GM23338 (cell line): ENCODE measurements around the gene C12orf56. TPM values are rescaled to one million over a fixed set of nuclear protein-coding genes. Genes with fewer than 3 reads are reported as not detected.
A peak's percentile ranks its signal among the peaks of the same experiment; 100 is the strongest.

ENCODE experiments used
- ATAC-seq: fragments of 200-7000 bp; cut with Tn5 transposase; 3 replicates; pipeline ENCODE4 v1.9.1; 2020
- DNase-seq: peaks from one replicate; pipeline ENCODE4 v3.0.0-alpha.2; 2015; ENCODE audit warnings: low spot score
- H2AFZ ChIP-seq: fragments of 200-600 bp; sonication (generic); 2 replicates; pipeline ENCODE4 v1.8.0; 2016; ENCODE audit warnings: antibody characterized with exemption, mild to moderate bottlenecking, moderate library complexity
- H3F3A ChIP-seq: fragments of 200-600 bp; sonication (generic); replicated peaks from 2 replicates; pipeline ENCODE4 v1.8.0; 2017; ENCODE audit warnings: antibody characterized with exemption, mixed run types, low read depth
- H3K27ac ChIP-seq: fragments of 200-600 bp; sonication (generic); 2 replicates; pipeline ENCODE4 v1.6.1; 2016; ENCODE audit warnings: low read depth
- H3K27me3 ChIP-seq: fragments of 200-600 bp; sonication (generic); 2 replicates; pipeline ENCODE4 v1.8.0; 2016; ENCODE audit warnings: mild to moderate bottlenecking, mixed run types, moderate library complexity; ENCODE audit not compliant: insufficient read depth
- H3K36me3 ChIP-seq: fragments of 200-600 bp; sonication (generic); 2 replicates; pipeline ENCODE4 v1.8.0; 2016; ENCODE audit warnings: mild to moderate bottlenecking; ENCODE audit not compliant: insufficient read depth
- H3K4me1 ChIP-seq: fragments of 200-600 bp; sonication (generic); 2 replicates; pipeline ENCODE4 v1.8.0; 2016; ENCODE audit warnings: mild to moderate bottlenecking, moderate library complexity; ENCODE audit not compliant: insufficient read depth
- H3K4me2 ChIP-seq: fragments of 200-600 bp; sonication (generic); 2 replicates; pipeline ENCODE4 v1.7.1; 2017; ENCODE audit warnings: mixed run types
- H3K4me3 ChIP-seq: fragments of 200-600 bp; sonication (generic); 2 replicates; pipeline ENCODE4 v1.6.1; 2016; ENCODE audit warnings: mixed run types
- H3K79me2 ChIP-seq: fragments of 200-600 bp; sonication (generic); replicated peaks from 2 replicates; pipeline ENCODE4 v1.8.0; 2017; ENCODE audit warnings: mild to moderate bottlenecking; ENCODE audit not compliant: insufficient read depth
- H3K9me2 ChIP-seq: fragments of 200-600 bp; sonication (generic); 2 replicates; pipeline ENCODE4 v1.8.0; 2017; ENCODE audit not compliant: insufficient read depth
- H4K20me1 ChIP-seq: fragments of 200-600 bp; sonication (generic); replicated peaks from 2 replicates; pipeline ENCODE4 v1.8.0; 2017; ENCODE audit warnings: mild to moderate bottlenecking; ENCODE audit not compliant: insufficient read depth
- H3K27ac Mint-ChIP-seq: 2 replicates; pipeline ENCODE4 v1.8.0; 2020; ENCODE audit warnings: inconsistent platforms, mild to moderate bottlenecking, moderate library complexity, mixed read lengths
- H3K27me3 Mint-ChIP-seq: 3 replicates; pipeline ENCODE4 v1.8.0; 2022; ENCODE audit warnings: low read depth, mild to moderate bottlenecking, moderate library complexity, mixed read lengths, inconsistent platforms; ENCODE audit not compliant: insufficient read depth, poor library complexity
- H3K36me3 Mint-ChIP-seq: 3 replicates; pipeline ENCODE4 v1.8.0; 2021; ENCODE audit warnings: low read depth, mild to moderate bottlenecking, inconsistent platforms, moderate library complexity, mixed read lengths
- H3K4me1 Mint-ChIP-seq: 3 replicates; pipeline ENCODE4 v1.8.0; 2020; ENCODE audit warnings: mild to moderate bottlenecking, inconsistent platforms, mixed read lengths
- H3K4me3 Mint-ChIP-seq: 3 replicates; pipeline ENCODE4 v1.8.0; 2021; ENCODE audit warnings: moderate library complexity, mild to moderate bottlenecking, inconsistent platforms, mixed read lengths
- H3K9me3 Mint-ChIP-seq: 3 replicates; pipeline ENCODE4 v1.8.0; 2020; ENCODE audit warnings: moderate library complexity, mild to moderate bottlenecking, inconsistent platforms, mixed read lengths
- CREB1 ChIP-seq: fragments of 250-450 bp; sonication (Bioruptor Pico); IDR thresholded peaks from 2 replicates; pipeline ENCODE4 v1.5.0; 2020; ENCODE audit warnings: low read depth, mild to moderate bottlenecking, moderate library complexity
- CTCF ChIP-seq, 2 experiments: fragments of 200-600 bp in 1 of 2; sonication (generic) in 1 of 2; conservative IDR thresholded peaks; 2 replicates each; pipeline versions ENCODE4 v1.5.1 to v1.6.1; 2016 to 2017; ENCODE audit warnings: antibody characterized with exemption in 2 of 2, low read depth in 2 of 2, mild to moderate bottlenecking in 2 of 2, moderate library complexity in 1 of 2
- ETS1 ChIP-seq: IDR thresholded peaks from 2 replicates; pipeline ENCODE4 v1.6.1; 2016; ENCODE audit warnings: antibody characterized with exemption
- EZH2 ChIP-seq: fragments of 200-600 bp; sonication (generic); IDR thresholded peaks from one replicate; pipeline ENCODE4 v1.8.0; 2017; ENCODE audit warnings: antibody characterized with exemption, mild to moderate bottlenecking, low read depth; ENCODE audit not compliant: unreplicated experiment
- EZH2phosphoT487 ChIP-seq: fragments of 200-600 bp; sonication (generic); IDR thresholded peaks from one replicate; pipeline ENCODE4 v1.8.1; 2018; ENCODE audit warnings: antibody characterized with exemption; ENCODE audit not compliant: unreplicated experiment
- JUNB ChIP-seq: IDR thresholded peaks from one replicate; pipeline ENCODE4 v1.6.1; 2016; ENCODE audit warnings: antibody characterized with exemption; ENCODE audit not compliant: unreplicated experiment
- NANOG ChIP-seq: IDR thresholded peaks from 2 replicates; pipeline ENCODE4 v1.6.1; 2016; ENCODE audit warnings: antibody characterized with exemption, borderline replicate concordance
- POLR2AphosphoS5 ChIP-seq: IDR thresholded peaks from 2 replicates; pipeline ENCODE4 v1.6.1; 2016; ENCODE audit warnings: antibody characterized with exemption, low read depth
- STAT1 ChIP-seq: IDR thresholded peaks from one replicate; pipeline ENCODE4 v1.6.1; 2016; ENCODE audit warnings: antibody characterized with exemption; ENCODE audit not compliant: unreplicated experiment
- ZNF114 ChIP-seq: fragments of 250-450 bp; sonication (Bioruptor Pico); IDR thresholded peaks from 2 replicates; pipeline ENCODE4 v1.5.0; 2020; ENCODE audit warnings: mild to moderate bottlenecking, moderate library complexity
- ZNF331 ChIP-seq: fragments of 250-450 bp; sonication (Bioruptor Pico); IDR thresholded peaks from 2 replicates; pipeline ENCODE4 v1.5.0; 2020; ENCODE audit warnings: low read depth, mild to moderate bottlenecking, moderate library complexity
- polyA plus RNA-seq: library from polyadenylated mRNA; unstranded; fragments of >200 nt; fragmentation: Nextera tagmentation; extraction: Ambion mirVana; gene quantifications from 2 replicates; pipeline ENCODE4 v1.2.1, GENCODE V29; 2016
- total RNA-seq: library from RNA; depleted of rRNA; stranded (reverse); fragments of >200 nt; shearing (Covaris generic); gene quantifications from 2 replicates; pipeline ENCODE4 v1.2.3, GENCODE V29; 2014
- TF ChIP-seq, protein P1 (sequence below): fragments of 250-450 bp; sonication (Bioruptor Pico); IDR thresholded peaks from 2 replicates; pipeline ENCODE4 v1.5.0; 2020; ENCODE audit warnings: mild to moderate bottlenecking, moderate library complexity

Gene C12orf56
- total and polyA plus RNA-seq, 2 experiments from 2014 or later, result 6.4 to 9.3 TPM

DNA sequence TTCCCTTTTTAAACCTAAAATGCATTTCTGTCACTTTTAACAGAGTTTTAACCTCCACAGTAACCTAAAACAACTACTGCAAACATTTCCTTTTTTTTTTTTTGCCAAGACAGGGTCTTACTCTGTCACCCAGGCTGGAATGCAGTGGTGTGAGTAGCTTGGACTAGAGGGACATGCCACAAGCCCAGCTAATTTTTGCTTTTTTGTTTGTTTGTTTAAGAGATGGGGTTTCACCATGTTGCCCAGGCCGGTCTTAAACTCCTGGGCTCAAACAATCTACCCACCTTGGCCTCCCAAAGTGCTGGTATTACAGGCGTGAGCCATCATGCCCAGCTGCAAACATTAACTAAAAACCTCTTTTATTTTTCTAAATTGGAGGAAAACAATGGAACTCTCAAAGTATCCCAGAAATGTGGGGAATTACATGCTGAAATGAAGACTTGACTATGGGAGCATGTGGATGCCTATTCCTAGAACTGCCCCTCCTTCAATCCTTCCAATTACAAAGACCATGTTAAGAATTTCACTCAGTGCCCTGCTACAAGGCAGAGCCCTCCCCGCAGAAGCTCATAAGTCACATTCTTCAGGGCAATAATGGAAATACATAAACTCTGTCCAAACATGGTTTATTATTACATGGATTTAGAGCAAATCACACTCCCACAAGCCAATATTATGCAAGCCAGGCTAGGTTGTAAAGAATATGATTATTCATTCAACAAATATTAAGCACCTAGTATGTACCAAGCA is 66.9 kb downstream of the C12orf56 start:
- DNase-seq (peak; percentile 52), ATAC-seq (peak; percentile 38; the same call in 1 of the 3 replicates)
- H3K27ac Mint-ChIP-seq, result no peak overlapping the region
- H3K9me3 Mint-ChIP-seq, result peaks cover 9% of the 10 kb centered on the region; the same call in 2 of the 3 replicates
- Histone ChIP-seq H4K20me1 (no peaks in the 10 kb centered on the region), H3K27me3 (no peaks in the 10 kb centered on the region), H2AFZ (no peak overlapping the region), H3K9me2 (no peaks in the 10 kb centered on the region), H3K4me3 (no peak overlapping the region), H3F3A (no peaks in the 10 kb centered on the region), H3K36me3 (no peaks in the 10 kb centered on the region), H3K27ac (peak overlapping the region; percentile 56), H3K4me2 (no peak overlapping the region), H3K79me2 (no peaks in the 10 kb centered on the region), H3K4me1 (peaks cover 19% of the 10 kb centered on the region)
- peaks cover 28% of the 10 kb centered on the region for H3K4me1 Mint-ChIP-seq
- peaks cover 12% of the 10 kb centered on the region; the same call in 2 of the 3 replicates for H3K36me3 Mint-ChIP-seq
- peaks cover under 1% of the 10 kb centered on the region for H3K27me3 Mint-ChIP-seq
- TF ChIP-seq ETS1 (no peak), EZH2phosphoT487 (no peak), JUNB (no peak), STAT1 (no peak), NANOG (no peak), EZH2 (no peak), ZNF331 (CRISPR knock-in tag) (no peak), CTCF (conservative IDR thresholded peaks at IDR 0.05; ENCODE audit: low read depth in 2 of 2) (no peak), CREB1 (CRISPR knock-in tag) (no peak), POLR2AphosphoS5 (no peak), ZNF114 (CRISPR knock-in tag) (no peak)
- TF ChIP-seq, protein P1, sequence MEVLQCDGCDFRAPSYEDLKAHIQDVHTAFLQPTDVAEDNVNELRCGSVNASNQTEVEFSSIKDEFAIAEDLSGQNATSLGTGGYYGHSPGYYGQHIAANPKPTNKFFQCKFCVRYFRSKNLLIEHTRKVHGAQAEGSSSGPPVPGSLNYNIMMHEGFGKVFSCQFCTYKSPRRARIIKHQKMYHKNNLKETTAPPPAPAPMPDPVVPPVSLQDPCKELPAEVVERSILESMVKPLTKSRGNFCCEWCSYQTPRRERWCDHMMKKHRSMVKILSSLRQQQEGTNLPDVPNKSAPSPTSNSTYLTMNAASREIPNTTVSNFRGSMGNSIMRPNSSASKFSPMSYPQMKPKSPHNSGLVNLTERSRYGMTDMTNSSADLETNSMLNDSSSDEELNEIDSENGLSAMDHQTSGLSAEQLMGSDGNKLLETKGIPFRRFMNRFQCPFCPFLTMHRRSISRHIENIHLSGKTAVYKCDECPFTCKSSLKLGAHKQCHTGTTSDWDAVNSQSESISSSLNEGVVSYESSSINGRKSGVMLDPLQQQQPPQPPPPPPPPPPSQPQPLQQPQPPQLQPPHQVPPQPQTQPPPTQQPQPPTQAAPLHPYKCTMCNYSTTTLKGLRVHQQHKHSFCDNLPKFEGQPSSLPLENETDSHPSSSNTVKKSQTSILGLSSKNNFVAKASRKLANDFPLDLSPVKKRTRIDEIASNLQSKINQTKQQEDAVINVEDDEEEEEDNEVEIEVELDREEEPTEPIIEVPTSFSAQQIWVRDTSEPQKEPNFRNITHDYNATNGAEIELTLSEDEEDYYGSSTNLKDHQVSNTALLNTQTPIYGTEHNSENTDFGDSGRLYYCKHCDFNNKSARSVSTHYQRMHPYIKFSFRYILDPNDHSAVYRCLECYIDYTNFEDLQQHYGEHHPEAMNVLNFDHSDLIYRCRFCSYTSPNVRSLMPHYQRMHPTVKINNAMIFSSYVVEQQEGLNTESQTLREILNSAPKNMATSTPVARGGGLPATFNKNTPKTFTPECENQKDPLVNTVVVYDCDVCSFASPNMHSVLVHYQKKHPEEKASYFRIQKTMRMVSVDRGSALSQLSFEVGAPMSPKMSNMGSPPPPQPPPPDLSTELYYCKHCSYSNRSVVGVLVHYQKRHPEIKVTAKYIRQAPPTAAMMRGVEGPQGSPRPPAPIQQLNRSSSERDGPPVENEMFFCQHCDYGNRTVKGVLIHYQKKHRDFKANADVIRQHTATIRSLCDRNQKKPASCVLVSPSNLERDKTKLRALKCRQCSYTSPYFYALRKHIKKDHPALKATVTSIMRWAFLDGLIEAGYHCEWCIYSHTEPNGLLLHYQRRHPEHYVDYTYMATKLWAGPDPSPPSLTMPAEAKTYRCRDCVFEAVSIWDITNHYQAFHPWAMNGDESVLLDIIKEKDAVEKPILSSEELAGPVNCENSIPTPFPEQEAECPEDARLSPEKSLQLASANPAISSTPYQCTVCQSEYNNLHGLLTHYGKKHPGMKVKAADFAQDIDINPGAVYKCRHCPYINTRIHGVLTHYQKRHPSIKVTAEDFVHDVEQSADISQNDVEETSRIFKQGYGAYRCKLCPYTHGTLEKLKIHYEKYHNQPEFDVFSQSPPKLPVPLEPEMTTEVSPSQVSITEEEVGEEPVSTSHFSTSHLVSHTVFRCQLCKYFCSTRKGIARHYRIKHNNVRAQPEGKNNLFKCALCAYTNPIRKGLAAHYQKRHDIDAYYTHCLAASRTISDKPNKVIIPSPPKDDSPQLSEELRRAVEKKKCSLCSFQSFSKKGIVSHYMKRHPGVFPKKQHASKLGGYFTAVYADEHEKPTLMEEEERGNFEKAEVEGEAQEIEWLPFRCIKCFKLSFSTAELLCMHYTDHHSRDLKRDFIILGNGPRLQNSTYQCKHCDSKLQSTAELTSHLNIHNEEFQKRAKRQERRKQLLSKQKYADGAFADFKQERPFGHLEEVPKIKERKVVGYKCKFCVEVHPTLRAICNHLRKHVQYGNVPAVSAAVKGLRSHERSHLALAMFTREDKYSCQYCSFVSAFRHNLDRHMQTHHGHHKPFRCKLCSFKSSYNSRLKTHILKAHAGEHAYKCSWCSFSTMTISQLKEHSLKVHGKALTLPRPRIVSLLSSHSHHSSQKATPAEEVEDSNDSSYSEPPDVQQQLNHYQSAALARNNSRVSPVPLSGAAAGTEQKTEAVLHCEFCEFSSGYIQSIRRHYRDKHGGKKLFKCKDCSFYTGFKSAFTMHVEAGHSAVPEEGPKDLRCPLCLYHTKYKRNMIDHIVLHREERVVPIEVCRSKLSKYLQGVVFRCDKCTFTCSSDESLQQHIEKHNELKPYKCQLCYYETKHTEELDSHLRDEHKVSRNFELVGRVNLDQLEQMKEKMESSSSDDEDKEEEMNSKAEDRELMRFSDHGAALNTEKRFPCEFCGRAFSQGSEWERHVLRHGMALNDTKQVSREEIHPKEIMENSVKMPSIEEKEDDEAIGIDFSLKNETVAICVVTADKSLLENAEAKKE, result no peak
- H3K4me3 Mint-ChIP-seq, result no peak overlapping the region
